A549 (cell line): ENCODE data around the gene HYPK. TPM values are rescaled to one million over a fixed set of nuclear protein-coding genes. Genes with fewer than 3 reads are reported as not detected.

Source experiments
- ATAC-seq, 2 experiments: fragments of 200-7000 bp in 1 of 2; fragments of >200 bp in 1 of 2; cut with Nextera tagmentation in 1 of 2; cut with Tn5 transposase in 1 of 2; 3 replicates each; pipeline versions ENCODE4 v1.8.0 to v1.9.1; 2018 to 2020; ENCODE audit warnings: mild to moderate bottlenecking in 1 of 2, moderate library complexity in 1 of 2
- CTCF ChIA-PET: fragments of 300-600 bp; sonication (Branson Sonifier 250); formaldehyde crosslinking; extraction: SDS; loops from one replicate; lab custom pipeline; 2021; ENCODE audit warnings: antibody characterized with exemption, inconsistent platforms; lab: Yijun Ruan, JAX
- POLR2A ChIA-PET: fragments of 350-600 bp; formaldehyde crosslinking; extraction: SDS; loops from one replicate; lab custom pipeline; 2021; ENCODE audit warnings: antibody characterized with exemption, inconsistent platforms; lab: Yijun Ruan, JAX
- DNase-seq, 2 experiments: peaks; one replicate each; pipeline versions ENCODE4 v3.0.0 to v3.0.0-alpha.2; 2011 to 2016; ENCODE audit warnings: low read depth in 1 of 2, low spot score in 1 of 2
- FAIRE-seq: peaks from 2 replicates; lab custom pipeline; 2011; peaks lifted over from hg19 to GRCh38; lab: Jason Lieb, UNC
- H3K27ac ChIP-seq, 2 experiments: fragments of >200 bp; sonication (Bioruptor Twin); formaldehyde crosslinking; 3 replicates each; pipeline ENCODE4 v1.5.1; 2016 to 2017
- H3K4me1 ChIP-seq: fragments of >200 bp; sonication (Bioruptor Twin); formaldehyde crosslinking; 3 replicates; pipeline ENCODE4 v1.6.1; 2016
- H3K4me2 ChIP-seq: fragments of >200 bp; sonication (Bioruptor Twin); formaldehyde crosslinking; 3 replicates; pipeline ENCODE4 v1.6.1; 2016
- H3K4me3 ChIP-seq: fragments of >200 bp; sonication (Bioruptor Twin); formaldehyde crosslinking; 3 replicates; pipeline ENCODE4 v1.5.1; 2016
- H3K9me3 ChIP-seq: fragments of >200 bp; sonication (Bioruptor Twin); formaldehyde crosslinking; 3 replicates; pipeline ENCODE4 v1.6.1; 2016
- ATOH8 ChIP-seq: fragments of 250-450 bp; sonication (Bioruptor Pico); IDR thresholded peaks from 2 replicates; pipeline ENCODE4 v1.5.0; 2020; ENCODE audit warnings: low read depth, mild to moderate bottlenecking, moderate library complexity
- BCL3 ChIP-seq: fragments of >200 bp; sonication (Bioruptor Twin); formaldehyde crosslinking; IDR thresholded peaks from 3 replicates; pipeline ENCODE4 v1.6.1; 2016
- BHLHE40 ChIP-seq: IDR thresholded peaks from 2 replicates; pipeline ENCODE4 v1.6.1; 2012; ENCODE audit warnings: low read depth, low read length, inconsistent platforms
- CBX2 ChIP-seq: fragments of 200-600 bp; sonication (generic); IDR thresholded peaks from 2 replicates; pipeline ENCODE4 v1.6.1; 2016; ENCODE audit warnings: low read depth, mild to moderate bottlenecking, borderline replicate concordance
- CHD2 ChIP-seq: fragments of 150-350 bp; IDR thresholded peaks from 2 replicates; pipeline ENCODE4 v1.6.1; 2014; ENCODE audit warnings: low read length; ENCODE audit not compliant: partially characterized antibody
- CHD4 ChIP-seq: fragments of 200-600 bp; sonication (generic); IDR thresholded peaks from 2 replicates; pipeline ENCODE4 v1.6.1; 2016; ENCODE audit warnings: antibody characterized with exemption, mild to moderate bottlenecking, borderline replicate concordance
- EHMT2 ChIP-seq: fragments of 200-600 bp; sonication (generic); IDR thresholded peaks from 2 replicates; pipeline ENCODE4 v1.6.1; 2016; ENCODE audit warnings: antibody characterized with exemption, low read depth, mild to moderate bottlenecking, moderate library complexity
- EP300 ChIP-seq, 2 experiments: fragments of >200 bp; sonication (Bioruptor Twin); formaldehyde crosslinking; IDR thresholded peaks; 2 replicates in 1 of 2; 3 replicates in 1 of 2; pipeline ENCODE4 v1.6.1; 2016 to 2017
- ESRRA ChIP-seq: fragments of 150-350 bp; IDR thresholded peaks from 2 replicates; pipeline ENCODE4 v1.6.1; 2014; ENCODE audit warnings: mild to moderate bottlenecking, low read length, borderline replicate concordance
- FOSL2 ChIP-seq, 2 experiments: fragments of 450-650 bp in 1 of 2; fragments of >200 bp in 1 of 2; sonication (Bioruptor Twin) in 1 of 2; formaldehyde crosslinking; IDR thresholded peaks; 2 replicates each; pipeline versions ENCODE4 v1.5.0 to v1.6.1; 2016 to 2020; ENCODE audit warnings: mild to moderate bottlenecking in 1 of 2, moderate library complexity in 1 of 2
- FOXS1 ChIP-seq: fragments of 250-450 bp; sonication (Bioruptor Pico); IDR thresholded peaks from 2 replicates; pipeline ENCODE4 v1.5.0; 2020; ENCODE audit warnings: mild to moderate bottlenecking, moderate library complexity
- GATA3 ChIP-seq: IDR thresholded peaks from 2 replicates; pipeline ENCODE4 v1.6.1; 2012; ENCODE audit warnings: borderline replicate concordance
- HEYL ChIP-seq: fragments of 250-450 bp; sonication (Bioruptor Pico); IDR thresholded peaks from 2 replicates; pipeline ENCODE4 v1.8.0; 2021; ENCODE audit warnings: mild to moderate bottlenecking, moderate library complexity
- HOXB13 ChIP-seq: fragments of 250-450 bp; sonication (Bioruptor Pico); IDR thresholded peaks from 2 replicates; pipeline ENCODE4 v1.5.0; 2020; ENCODE audit warnings: low read depth, mild to moderate bottlenecking, moderate library complexity
- HOXB5 ChIP-seq: fragments of 250-450 bp; sonication (Bioruptor Pico); IDR thresholded peaks from 2 replicates; pipeline ENCODE4 v1.5.0; 2020; ENCODE audit warnings: mild to moderate bottlenecking, moderate library complexity
- JUN ChIP-seq, 2 experiments: fragments of >200 bp; sonication (Bioruptor Twin); formaldehyde crosslinking; IDR thresholded peaks; 2 replicates in 1 of 2; 3 replicates in 1 of 2; pipeline ENCODE4 v1.6.1; 2016 to 2017
- JUNB ChIP-seq: fragments of >200 bp; sonication (Bioruptor Twin); formaldehyde crosslinking; IDR thresholded peaks from 2 replicates; pipeline ENCODE4 v1.6.1; 2016
- KDM5A ChIP-seq: fragments of 200-600 bp; sonication (generic); IDR thresholded peaks from 2 replicates; pipeline ENCODE4 v1.6.1; 2016; ENCODE audit warnings: antibody characterized with exemption, mild to moderate bottlenecking
- MAFK ChIP-seq: fragments of 450-650 bp; IDR thresholded peaks from 2 replicates; pipeline ENCODE4 v1.6.1; 2014; ENCODE audit not compliant: partially characterized antibody
- MAZ ChIP-seq: fragments of 150-350 bp; IDR thresholded peaks from 2 replicates; pipeline ENCODE4 v1.6.1; 2014; ENCODE audit warnings: antibody characterized with exemption, low read depth, low read length, borderline replicate concordance
- MYC ChIP-seq: IDR thresholded peaks from 2 replicates; pipeline ENCODE4 v1.6.1; 2012; ENCODE audit warnings: mild to moderate bottlenecking, inconsistent platforms, low read length, improper control_type of control experiment, borderline replicate concordance
- NFE2L2 ChIP-seq: fragments of 150-350 bp; conservative IDR thresholded peaks from 2 replicates; pipeline ENCODE4 v1.6.1; 2014; ENCODE audit warnings: low read length
- PHF8 ChIP-seq: fragments of 200-600 bp; sonication (generic); IDR thresholded peaks from 2 replicates; pipeline ENCODE4 v1.6.1; 2016; ENCODE audit warnings: low read depth, mild to moderate bottlenecking, antibody characterized with exemption, moderate library complexity, borderline replicate concordance
- POLR2A ChIP-seq: IDR thresholded peaks from 2 replicates; pipeline ENCODE4 v1.6.1; 2012; ENCODE audit warnings: mild to moderate bottlenecking, low read length
- POLR2AphosphoS2 ChIP-seq: conservative IDR thresholded peaks from 2 replicates; pipeline ENCODE4 v1.6.1; 2012; ENCODE audit warnings: low read length, improper control_type of control experiment, inconsistent platforms
- RARB ChIP-seq: fragments of 250-450 bp; sonication (Bioruptor Pico); IDR thresholded peaks from 2 replicates; pipeline ENCODE4 v1.8.0; 2021; ENCODE audit warnings: mild to moderate bottlenecking, moderate library complexity
- RCOR1 ChIP-seq: fragments of 150-350 bp; IDR thresholded peaks from 2 replicates; pipeline ENCODE4 v1.6.1; 2014; ENCODE audit warnings: antibody characterized with exemption, low read length, low read depth
- RNF2 ChIP-seq: fragments of 200-600 bp; sonication (generic); IDR thresholded peaks from 2 replicates; pipeline ENCODE4 v1.6.1; 2016; ENCODE audit warnings: low read depth, mild to moderate bottlenecking, antibody characterized with exemption, moderate library complexity, borderline replicate concordance
- SREBF2 ChIP-seq: fragments of 450-650 bp; IDR thresholded peaks from 2 replicates; pipeline ENCODE4 v1.6.1; 2014; ENCODE audit warnings: mild to moderate bottlenecking, moderate library complexity
- USF2 ChIP-seq: fragments of 450-650 bp; IDR thresholded peaks from 2 replicates; pipeline ENCODE4 v1.6.1; 2014; ENCODE audit warnings: antibody characterized with exemption
- ZC3H11A ChIP-seq: fragments of 450-650 bp; IDR thresholded peaks from 2 replicates; pipeline ENCODE4 v1.6.1; 2014; ENCODE audit warnings: antibody characterized with exemption, mild to moderate bottlenecking
- WGBS: methylation state at CpG from one replicate; pipeline ENCODE4 v1.1.6; 2017; ENCODE audit errors: missing lambda C conversion rate; 5-methylcytosine and 5-hydroxymethylcytosine counted together
- polyA plus RNA-seq, 4 experiments: library from polyadenylated mRNA; depleted of rRNA in 3 of 4; stranded (reverse); fragments of >200 nt; fragmentation: RNase III in 1 of 4; extraction: RNeasy Plus Mini Kit Qiagen cat#74134 plus additional on column Dnase treatment in 1 of 4; gene quantifications; 2 replicates in 3 of 4; 3 replicates in 1 of 4; pipeline ENCODE4 v1.2.3, GENCODE V29; 2011 to 2017

The HYPK gene
- polyA plus RNA-seq, 2 of the 4 experiments (the other 2 are of a cell fraction), result 21.0 to 66.5 TPM

DNA sequence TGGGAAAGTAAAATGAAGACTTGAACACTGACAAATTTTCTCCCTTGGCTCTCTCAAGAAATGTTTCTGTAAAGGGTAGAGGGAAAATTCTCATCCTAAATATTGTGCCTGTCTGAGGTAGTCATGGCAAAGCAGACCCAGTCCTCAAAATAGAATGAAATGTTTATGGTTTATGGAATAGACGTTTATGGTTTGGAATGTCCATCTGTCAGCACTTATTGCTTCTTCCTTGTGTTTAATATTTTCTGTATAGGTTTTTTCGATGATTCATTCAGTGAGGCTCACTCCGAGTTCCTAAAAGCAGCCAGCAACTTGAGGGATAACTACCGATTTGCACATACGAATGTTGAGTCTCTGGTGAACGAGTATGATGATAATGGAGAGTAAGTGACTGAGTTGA is 37.6 kb upstream of the HYPK start:
- ATAC-seq (no peak), DNase-seq (no peak), FAIRE-seq (no peak)
- no peak for TF ChIP-seq CHD2
- no peak for TF ChIP-seq JUNB
- TF ChIP-seq KDM5A, result no peak
- no peak for TF ChIP-seq MAZ
- TF ChIP-seq HOXB13 (CRISPR knock-in tag), result no peak
- TF ChIP-seq MYC, result no peak
- no peak for TF ChIP-seq HOXB5 (CRISPR knock-in tag)
- TF ChIP-seq MAFK, result no peak
- no peak for TF ChIP-seq CBX2
- no peak for TF ChIP-seq EHMT2
- no peak for TF ChIP-seq NFE2L2
- TF ChIP-seq ESRRA, result no peak
- no peak for TF ChIP-seq RNF2
- no peak for TF ChIP-seq PHF8
- TF ChIP-seq EP300 (IDR thresholded peaks at IDR 0.05), result no peak
- TF ChIP-seq POLR2AphosphoS2, result no peak
- no peak for TF ChIP-seq ATOH8 (CRISPR knock-in tag)
- TF ChIP-seq JUN (IDR thresholded peaks at IDR 0.05), result no peak
- TF ChIP-seq POLR2A, result no peak
- TF ChIP-seq SREBF2, result no peak
- WGBS, result 90% methylated on average over 6 of the region's 6 CpGs
- CTCF ChIA-PET, result no interaction called here
- H3K4me1 ChIP-seq, result no peaks in the 10 kb centered on the region
- no peak overlapping the region for H3K4me3 ChIP-seq
- H3K4me2 ChIP-seq, result no peak overlapping the region
- POLR2A ChIA-PET, result no interaction called here
- H3K27ac ChIP-seq, result no peak overlapping the region
- no peaks in the 10 kb centered on the region for H3K9me3 ChIP-seq

DNA sequence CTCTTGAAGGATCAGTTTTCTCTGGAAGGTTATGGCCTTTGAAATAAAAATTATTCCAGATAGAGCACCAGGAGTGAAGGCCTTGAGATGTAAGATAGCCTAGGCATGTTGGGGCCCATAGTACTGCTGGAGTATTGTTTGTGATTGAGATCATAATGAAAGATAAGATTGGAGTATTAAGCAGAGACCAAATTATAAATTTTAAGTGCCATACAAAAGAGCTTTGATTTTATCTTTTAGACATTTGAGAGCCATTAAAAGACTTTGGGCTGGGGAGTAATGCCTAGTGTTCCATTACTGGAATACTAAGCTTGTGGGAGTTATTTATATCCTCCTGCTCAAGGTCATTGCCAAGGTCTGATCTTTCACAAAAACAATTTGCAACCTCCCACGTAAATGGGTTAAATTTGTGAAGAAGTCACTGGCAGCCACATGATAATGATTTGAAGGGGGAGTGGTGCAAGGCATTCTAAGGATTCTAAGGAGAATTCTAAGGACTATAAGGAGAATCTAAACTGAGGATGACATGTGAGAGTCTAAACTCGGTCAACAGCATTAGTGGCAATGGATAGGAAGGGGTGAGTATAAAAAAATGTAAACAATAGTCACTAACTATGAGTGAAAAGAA is 36.5 kb upstream of the HYPK start:
- WGBS, result 94% methylated on average over 2 of the region's 2 CpGs
- TF ChIP-seq EHMT2 (no peak), JUN (IDR thresholded peaks at IDR 0.05) (no peak), PHF8 (no peak), GATA3 (no peak), HOXB13 (CRISPR knock-in tag) (no peak), FOSL2 (IDR thresholded peaks at IDR 0.05) (no peak), FOSL2 (CRISPR knock-in tag; IDR thresholded peaks at IDR 0.05) (no peak), FOXS1 (CRISPR knock-in tag) (no peak), EP300 (IDR thresholded peaks at IDR 0.05) (no peak), RARB (no peak), RCOR1 (no peak), USF2 (no peak), BHLHE40 (no peak), ZC3H11A (no peak), CHD4 (no peak), BCL3 (no peak), HOXB5 (CRISPR knock-in tag) (no peak), POLR2AphosphoS2 (no peak), RNF2 (no peak), ATOH8 (CRISPR knock-in tag) (no peak), HEYL (CRISPR knock-in tag) (no peak)
- TF ChIP-seq, all 56 proteins: peak for 0
- no peak overlapping the region for H3K4me3 ChIP-seq
- no peak for FAIRE-seq
- H3K9me3 ChIP-seq, result no peaks in the 10 kb centered on the region
- H3K4me2 ChIP-seq, result no peak overlapping the region
- no peak overlapping the region for H3K27ac ChIP-seq
- H3K4me1 ChIP-seq, result no peaks in the 10 kb centered on the region
- no peak for ATAC-seq
- CTCF ChIA-PET, result no interaction called here
- DNase-seq, result no peak
- POLR2A ChIA-PET, result no interaction called here
